Measurements from ENCODE around the gene DPM2. TPM values are rescaled to one million over a fixed set of nuclear protein-coding genes. Genes with fewer than 3 reads are reported as not detected.
A peak's percentile ranks its signal among the peaks of the same experiment; 100 is the strongest.

DPM2 gene
- total RNA-seq, 1 donor from 2014 or later: 26.3 TPM

DNA sequence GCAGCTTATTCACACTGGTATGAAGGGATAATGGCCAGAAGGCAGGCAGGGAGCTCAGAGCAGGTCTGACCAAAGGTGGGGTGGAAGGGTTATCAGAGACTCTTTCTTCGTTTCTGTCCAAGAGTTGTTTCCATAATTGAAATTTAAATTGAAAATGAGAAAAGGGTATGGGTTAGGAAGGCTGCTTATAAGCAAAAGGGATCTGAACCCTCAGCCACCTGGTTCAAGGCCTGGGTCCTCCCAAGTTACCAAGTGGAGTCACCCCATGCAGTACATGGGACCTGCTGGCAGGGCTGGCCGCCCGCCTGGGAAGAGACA is 25.3 kb upstream of the DPM2 start:
- Mint-ChIP-seq H3K36me3 (ENCODE audit: low read depth) (no peaks in the 10 kb centered on the region), H3K9me3 (ENCODE audit: low read depth) (no peaks in the 10 kb centered on the region), H3K4me3 (ENCODE audit: unreplicated experiment) (no peak overlapping the region), H3K27ac (ENCODE audit: unreplicated experiment) (peak overlapping the region; percentile 98), H3K4me1 (ENCODE audit: low read depth) (peaks cover 85% of the 10 kb centered on the region), H3K27me3 (ENCODE audit: low read depth) (no peaks in the 10 kb centered on the region)
- DNase-seq (ENCODE audit: low spot score): no peak
- TF ChIP-seq, protein P1, sequence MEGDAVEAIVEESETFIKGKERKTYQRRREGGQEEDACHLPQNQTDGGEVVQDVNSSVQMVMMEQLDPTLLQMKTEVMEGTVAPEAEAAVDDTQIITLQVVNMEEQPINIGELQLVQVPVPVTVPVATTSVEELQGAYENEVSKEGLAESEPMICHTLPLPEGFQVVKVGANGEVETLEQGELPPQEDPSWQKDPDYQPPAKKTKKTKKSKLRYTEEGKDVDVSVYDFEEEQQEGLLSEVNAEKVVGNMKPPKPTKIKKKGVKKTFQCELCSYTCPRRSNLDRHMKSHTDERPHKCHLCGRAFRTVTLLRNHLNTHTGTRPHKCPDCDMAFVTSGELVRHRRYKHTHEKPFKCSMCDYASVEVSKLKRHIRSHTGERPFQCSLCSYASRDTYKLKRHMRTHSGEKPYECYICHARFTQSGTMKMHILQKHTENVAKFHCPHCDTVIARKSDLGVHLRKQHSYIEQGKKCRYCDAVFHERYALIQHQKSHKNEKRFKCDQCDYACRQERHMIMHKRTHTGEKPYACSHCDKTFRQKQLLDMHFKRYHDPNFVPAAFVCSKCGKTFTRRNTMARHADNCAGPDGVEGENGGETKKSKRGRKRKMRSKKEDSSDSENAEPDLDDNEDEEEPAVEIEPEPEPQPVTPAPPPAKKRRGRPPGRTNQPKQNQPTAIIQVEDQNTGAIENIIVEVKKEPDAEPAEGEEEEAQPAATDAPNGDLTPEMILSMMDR (IDR thresholded peaks at IDR 0.05): no peak

DNA sequence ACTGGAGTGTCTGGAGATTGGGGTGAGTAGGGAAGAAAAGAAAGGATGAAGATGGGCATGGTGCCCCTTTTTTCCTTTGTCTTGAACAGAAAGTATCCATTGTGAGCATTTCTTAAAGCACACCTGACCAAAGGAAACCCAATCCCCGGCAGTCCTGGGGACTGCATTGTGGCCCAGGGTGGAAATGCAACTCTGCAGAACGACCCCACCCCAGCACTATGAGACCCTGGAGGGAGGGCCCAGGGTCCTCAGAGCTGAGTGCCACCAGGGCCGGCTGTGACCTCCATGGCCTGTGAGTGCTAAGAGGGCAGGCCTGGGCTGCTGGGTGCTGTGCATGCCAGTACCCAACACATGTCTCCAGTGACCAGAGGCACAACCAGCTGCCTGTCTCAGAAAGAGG is 24.6 kb upstream of the DPM2 start:
- H3K36me3 Mint-ChIP-seq (ENCODE audit: low read depth): no peaks in the 10 kb centered on the region
- no peaks in the 10 kb centered on the region for H3K9me3 Mint-ChIP-seq (ENCODE audit: low read depth)
- DNase-seq (ENCODE audit: low spot score): no peak
- H3K27ac Mint-ChIP-seq (ENCODE audit: unreplicated experiment): peak overlapping the region; percentile 98
- TF ChIP-seq, protein P1 (IDR thresholded peaks at IDR 0.05): no peak
- no peak overlapping the region for H3K4me3 Mint-ChIP-seq (ENCODE audit: unreplicated experiment)
- H3K27me3 Mint-ChIP-seq (ENCODE audit: low read depth): no peaks in the 10 kb centered on the region
- peaks cover 80% of the 10 kb centered on the region for H3K4me1 Mint-ChIP-seq (ENCODE audit: low read depth)

DNA sequence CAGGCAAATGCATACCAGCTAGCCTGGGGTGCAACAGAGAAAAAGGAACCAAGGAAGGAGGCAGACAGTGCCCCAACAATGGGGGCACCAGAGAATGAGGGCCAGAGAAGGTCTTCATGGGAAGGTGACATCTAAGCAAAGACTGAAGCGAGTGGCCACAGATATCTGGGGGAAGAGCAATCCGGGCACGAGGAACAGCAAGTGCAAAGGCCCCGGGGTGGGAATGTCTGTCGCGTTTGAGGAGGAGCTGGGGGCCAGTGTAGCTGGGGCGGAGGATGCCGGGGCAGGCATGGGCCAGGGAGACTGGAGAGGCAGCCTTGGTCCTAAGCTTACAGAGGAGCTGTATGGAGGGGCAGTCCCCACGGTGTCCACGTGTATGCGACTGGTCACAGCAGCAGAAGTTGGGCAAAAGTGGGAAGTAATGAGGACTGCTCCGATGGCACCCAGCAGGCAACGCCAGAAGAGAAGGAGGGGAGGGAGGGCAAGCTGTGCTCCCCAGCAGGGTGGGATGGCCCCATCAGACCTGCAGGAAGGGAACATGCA is 24.0 kb upstream of the DPM2 start:
- TF ChIP-seq, protein P1 (IDR thresholded peaks at IDR 0.05): no peak
- Mint-ChIP-seq H3K36me3 (ENCODE audit: low read depth) (no peaks in the 10 kb centered on the region), H3K9me3 (ENCODE audit: low read depth) (no peaks in the 10 kb centered on the region), H3K27me3 (ENCODE audit: low read depth) (no peaks in the 10 kb centered on the region), H3K4me1 (ENCODE audit: low read depth) (peaks cover 74% of the 10 kb centered on the region), H3K4me3 (ENCODE audit: unreplicated experiment) (no peak overlapping the region), H3K27ac (ENCODE audit: unreplicated experiment) (peak overlapping the region; percentile 80)
- DNase-seq (ENCODE audit: low spot score): no peak

DNA sequence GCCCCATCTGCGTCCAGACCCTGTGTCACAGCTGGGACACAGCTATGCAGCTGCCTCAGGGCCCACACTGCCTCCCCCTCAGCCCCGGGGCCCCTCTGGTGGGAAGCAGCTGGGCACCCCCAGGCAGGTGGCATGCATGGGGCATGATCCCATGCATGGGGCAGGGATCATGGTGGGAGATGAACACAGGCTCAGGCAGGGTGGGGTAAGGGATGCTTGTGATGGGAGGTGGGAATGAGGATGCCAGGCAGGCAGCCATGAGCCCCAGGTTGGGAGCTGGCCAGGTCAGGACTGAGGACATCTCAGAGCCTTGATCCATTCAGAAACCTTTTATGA is 23.5 kb upstream of the DPM2 start:
- H3K27me3 Mint-ChIP-seq (ENCODE audit: low read depth): no peaks in the 10 kb centered on the region
- DNase-seq (ENCODE audit: low spot score): no peak
- H3K4me3 Mint-ChIP-seq (ENCODE audit: unreplicated experiment): no peak overlapping the region
- H3K9me3 Mint-ChIP-seq (ENCODE audit: low read depth): no peaks in the 10 kb centered on the region
- TF ChIP-seq, protein P1 (IDR thresholded peaks at IDR 0.05): no peak
- H3K27ac Mint-ChIP-seq (ENCODE audit: unreplicated experiment): peak overlapping the region; percentile 60
- peaks cover 69% of the 10 kb centered on the region for H3K4me1 Mint-ChIP-seq (ENCODE audit: low read depth)
- H3K36me3 Mint-ChIP-seq (ENCODE audit: low read depth): no peaks in the 10 kb centered on the region

DNA sequence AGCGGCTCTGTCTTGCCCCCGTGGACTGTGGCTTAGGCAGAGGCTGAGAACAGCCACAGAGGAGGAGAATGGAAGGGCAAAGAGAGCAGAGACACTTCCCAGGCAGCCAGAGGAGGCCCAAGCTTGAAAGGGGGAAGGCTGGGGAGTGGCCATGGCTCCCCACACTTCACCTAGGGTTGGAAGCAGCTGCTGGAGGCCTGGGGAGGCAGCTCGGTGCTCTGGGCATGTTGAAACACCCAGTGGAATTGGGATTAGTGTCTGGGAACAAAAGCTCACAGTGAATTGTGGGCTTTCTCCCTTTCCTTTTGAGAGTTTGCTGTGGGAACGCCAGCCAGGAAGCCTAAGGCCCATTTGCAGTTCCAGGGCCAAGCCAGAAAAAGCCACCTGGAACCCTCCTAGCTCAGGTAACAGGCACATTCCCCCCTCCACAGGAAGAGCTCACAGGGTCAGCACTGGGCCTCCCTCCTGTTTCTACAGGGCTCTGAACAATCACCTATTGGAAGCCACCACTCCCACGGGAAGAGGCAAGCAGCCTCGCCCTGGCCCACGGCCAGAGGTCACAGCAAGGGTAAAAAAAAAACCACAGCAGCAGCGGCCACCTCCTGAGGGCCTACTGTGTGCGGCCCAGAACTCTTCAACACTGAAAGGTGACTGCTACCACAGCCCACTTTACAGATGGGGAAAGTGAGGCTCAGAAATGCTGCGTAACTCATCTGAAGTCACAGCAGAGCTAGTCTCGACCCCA is 22.9 kb upstream of the DPM2 start:
- Mint-ChIP-seq H3K9me3 (ENCODE audit: low read depth) (no peaks in the 10 kb centered on the region), H3K27ac (ENCODE audit: unreplicated experiment) (peak overlapping the region; percentile 65), H3K4me1 (ENCODE audit: low read depth) (peaks cover 67% of the 10 kb centered on the region), H3K36me3 (ENCODE audit: low read depth) (no peaks in the 10 kb centered on the region), H3K4me3 (ENCODE audit: unreplicated experiment) (no peak overlapping the region), H3K27me3 (ENCODE audit: low read depth) (no peaks in the 10 kb centered on the region)
- no peak for DNase-seq (ENCODE audit: low spot score)
- TF ChIP-seq, protein P1 (IDR thresholded peaks at IDR 0.05): no peak

Data from chondrocyte (in vitro differentiated cells).